ENCODE data around the gene PHF19.

The PHF19 gene

DNA sequence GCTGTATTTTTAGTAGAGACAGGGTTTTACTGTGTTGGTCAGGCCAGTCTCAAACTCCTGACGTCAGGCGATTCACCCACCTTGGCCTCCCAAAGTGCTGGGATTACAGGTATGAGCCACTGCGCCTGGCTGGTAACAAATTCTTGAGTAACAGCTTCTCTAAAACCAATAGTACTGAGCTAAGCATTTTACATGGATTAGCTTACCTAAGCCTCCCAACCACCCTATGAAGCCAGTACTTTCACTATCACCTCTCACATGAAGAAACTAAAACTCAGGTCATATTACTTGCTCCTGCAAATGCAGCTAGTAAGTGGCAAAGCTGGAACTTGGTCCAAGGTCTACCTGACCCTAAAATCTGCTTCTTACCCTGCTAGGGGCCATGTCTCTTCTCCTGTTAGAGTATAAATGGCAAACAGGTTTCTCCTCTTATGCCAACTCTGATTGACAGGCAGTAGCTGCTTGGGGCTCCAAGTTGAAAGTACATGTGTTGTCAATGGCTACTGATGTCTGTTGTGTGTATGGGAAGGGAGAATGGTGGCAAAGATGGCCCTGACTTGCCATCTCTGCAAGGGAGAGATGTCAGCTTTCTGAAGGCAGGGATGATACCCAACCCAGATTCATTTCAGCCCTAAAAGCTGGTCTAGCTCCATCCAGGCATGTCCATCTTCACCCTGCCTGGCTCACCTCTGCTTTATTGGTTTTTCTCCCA lies 4.0 kb downstream of the PHF19 start:
- H2AFZ ChIP-seq (ENCODE audit: low read depth): no peak overlapping the region
- TF ChIP-seq, protein P1, sequence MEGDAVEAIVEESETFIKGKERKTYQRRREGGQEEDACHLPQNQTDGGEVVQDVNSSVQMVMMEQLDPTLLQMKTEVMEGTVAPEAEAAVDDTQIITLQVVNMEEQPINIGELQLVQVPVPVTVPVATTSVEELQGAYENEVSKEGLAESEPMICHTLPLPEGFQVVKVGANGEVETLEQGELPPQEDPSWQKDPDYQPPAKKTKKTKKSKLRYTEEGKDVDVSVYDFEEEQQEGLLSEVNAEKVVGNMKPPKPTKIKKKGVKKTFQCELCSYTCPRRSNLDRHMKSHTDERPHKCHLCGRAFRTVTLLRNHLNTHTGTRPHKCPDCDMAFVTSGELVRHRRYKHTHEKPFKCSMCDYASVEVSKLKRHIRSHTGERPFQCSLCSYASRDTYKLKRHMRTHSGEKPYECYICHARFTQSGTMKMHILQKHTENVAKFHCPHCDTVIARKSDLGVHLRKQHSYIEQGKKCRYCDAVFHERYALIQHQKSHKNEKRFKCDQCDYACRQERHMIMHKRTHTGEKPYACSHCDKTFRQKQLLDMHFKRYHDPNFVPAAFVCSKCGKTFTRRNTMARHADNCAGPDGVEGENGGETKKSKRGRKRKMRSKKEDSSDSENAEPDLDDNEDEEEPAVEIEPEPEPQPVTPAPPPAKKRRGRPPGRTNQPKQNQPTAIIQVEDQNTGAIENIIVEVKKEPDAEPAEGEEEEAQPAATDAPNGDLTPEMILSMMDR (conservative IDR thresholded peaks at IDR 0.05; ENCODE audit: low read depth, low read length): no peak
- peaks cover 73% of the 10 kb centered on the region for H3K4me1 ChIP-seq (ENCODE audit: low read depth, poor library complexity, severe bottlenecking)
- peak overlapping the region; percentile 52 for H3K4me2 ChIP-seq
- H3K36me3 ChIP-seq (ENCODE audit: insufficient read depth): no peaks in the 10 kb centered on the region
- H3K27me3 ChIP-seq (ENCODE audit: insufficient read depth, low read depth): no peaks in the 10 kb centered on the region
- no peak overlapping the region for H3K4me3 ChIP-seq (IDR thresholded peaks at IDR 0.05; ENCODE audit: insufficient read depth, low read depth, low read length)
- peak overlapping the region; percentile 96 for H3K27ac ChIP-seq
- peaks cover 20% of the 10 kb centered on the region; the same call in 1 of the 2 replicates for H3K79me2 ChIP-seq (ENCODE audit: insufficient read depth, low read depth)
- no peak overlapping the region; the same call in 1 of the 2 replicates for H3K9ac ChIP-seq
- H4K20me1 ChIP-seq (ENCODE audit: insufficient read depth): no peaks in the 10 kb centered on the region

DNA sequence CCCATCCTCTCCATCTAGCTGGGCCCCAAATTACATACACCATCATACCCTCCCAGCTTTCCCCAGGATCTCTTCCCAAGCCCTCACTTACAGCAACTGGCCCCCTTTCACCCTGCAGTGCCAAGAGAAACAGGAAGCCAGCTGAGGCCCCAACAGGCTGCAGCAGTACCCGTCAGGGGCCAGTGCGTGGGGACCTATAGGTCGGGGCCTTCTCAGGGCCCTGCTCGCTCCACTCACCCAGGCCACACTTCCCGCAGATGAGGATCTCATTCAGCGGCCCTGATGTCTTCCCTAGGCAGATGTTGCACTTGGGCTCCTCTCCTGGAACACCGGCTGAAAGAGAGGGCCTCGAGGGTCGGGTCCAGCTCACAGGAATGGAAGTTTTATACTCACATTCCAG lies 6.8 kb downstream of the PHF19 start:
- H3K4me3 ChIP-seq (IDR thresholded peaks at IDR 0.05; ENCODE audit: insufficient read depth, low read depth, low read length): no peak overlapping the region
- no peaks in the 10 kb centered on the region for H4K20me1 ChIP-seq (ENCODE audit: insufficient read depth)
- no peaks in the 10 kb centered on the region for H3K36me3 ChIP-seq (ENCODE audit: insufficient read depth)
- H3K9ac ChIP-seq: no peak overlapping the region
- no peaks in the 10 kb centered on the region for H3K27me3 ChIP-seq (ENCODE audit: insufficient read depth, low read depth)
- no peak overlapping the region for H2AFZ ChIP-seq (ENCODE audit: low read depth)
- no peak overlapping the region for H3K4me2 ChIP-seq
- peaks cover 13% of the 10 kb centered on the region; the same call in 1 of the 2 replicates for H3K79me2 ChIP-seq (ENCODE audit: insufficient read depth, low read depth)
- H3K27ac ChIP-seq: no peak overlapping the region
- peaks cover 67% of the 10 kb centered on the region for H3K4me1 ChIP-seq (ENCODE audit: low read depth, poor library complexity, severe bottlenecking)
- TF ChIP-seq, protein P1 (conservative IDR thresholded peaks at IDR 0.05; ENCODE audit: low read depth, low read length): no peak

DNA sequence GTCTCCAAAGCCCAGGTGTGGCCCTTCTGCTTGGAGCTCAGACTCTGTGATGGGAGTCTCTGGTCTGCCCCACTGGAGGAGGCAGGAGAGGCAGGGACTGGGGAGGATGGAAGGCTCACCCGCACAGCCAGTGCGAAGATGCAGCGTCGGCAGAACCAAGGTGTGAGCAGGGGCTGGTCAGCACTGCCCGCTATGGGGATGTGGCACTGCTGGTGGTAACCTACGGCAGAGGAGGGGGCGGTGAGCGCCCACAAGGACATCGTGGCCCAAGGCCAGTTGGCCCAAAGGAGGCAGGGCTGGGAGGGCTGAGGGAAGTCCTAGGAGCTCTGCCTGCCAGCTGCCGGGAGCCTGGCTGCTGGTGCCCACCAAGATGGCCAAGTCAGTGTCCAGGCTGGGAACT lies 7.3 kb downstream of the PHF19 start:
- Histone ChIP-seq H3K9ac (no peak overlapping the region), H3K4me2 (no peak overlapping the region)

DNA sequence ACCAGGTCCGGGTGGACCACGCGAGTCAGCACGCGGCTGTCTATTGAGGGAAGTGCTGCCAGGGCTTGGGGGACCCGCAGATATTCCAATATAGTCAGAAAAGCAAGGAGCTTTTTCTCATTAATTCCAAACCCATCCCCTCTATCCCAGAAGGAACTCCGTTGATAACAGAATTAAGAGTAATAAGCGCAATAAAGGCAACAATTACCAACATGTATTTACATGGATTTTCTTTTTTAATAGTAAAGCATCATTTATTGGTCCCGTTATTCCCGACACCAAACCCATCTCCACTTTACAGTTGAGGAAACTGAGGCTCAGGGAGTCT lies 7.7 kb downstream of the PHF19 start:
- peak overlapping the region; percentile 49 for H3K4me2 ChIP-seq
- no peak overlapping the region for H2AFZ ChIP-seq (ENCODE audit: low read depth)
- H3K27me3 ChIP-seq (ENCODE audit: insufficient read depth, low read depth): no peaks in the 10 kb centered on the region
- peaks cover 4% of the 10 kb centered on the region; the same call in 1 of the 2 replicates for H3K79me2 ChIP-seq (ENCODE audit: insufficient read depth, low read depth)
- H3K27ac ChIP-seq: no peak overlapping the region
- peaks cover 58% of the 10 kb centered on the region for H3K4me1 ChIP-seq (ENCODE audit: low read depth, poor library complexity, severe bottlenecking)
- TF ChIP-seq, protein P1 (conservative IDR thresholded peaks at IDR 0.05; ENCODE audit: low read depth, low read length): no peak
- no peaks in the 10 kb centered on the region for H4K20me1 ChIP-seq (ENCODE audit: insufficient read depth)
- no peaks in the 10 kb centered on the region for H3K36me3 ChIP-seq (ENCODE audit: insufficient read depth)
- no peak overlapping the region for H3K4me3 ChIP-seq (IDR thresholded peaks at IDR 0.05; ENCODE audit: insufficient read depth, low read depth, low read length)
- no peak overlapping the region for H3K9ac ChIP-seq

More for the DNA sequence above, 7.3 kb downstream of the PHF19 start:
- H3K79me2 ChIP-seq (ENCODE audit: insufficient read depth, low read depth): peaks cover 8% of the 10 kb centered on the region; the same call in 1 of the 2 replicates
- no peak overlapping the region for H2AFZ ChIP-seq (ENCODE audit: low read depth)
- TF ChIP-seq, protein P1 (conservative IDR thresholded peaks at IDR 0.05; ENCODE audit: low read depth, low read length): no peak
- H3K27ac ChIP-seq: no peak overlapping the region
- H4K20me1 ChIP-seq (ENCODE audit: insufficient read depth): no peaks in the 10 kb centered on the region
- H3K4me1 ChIP-seq (ENCODE audit: low read depth, poor library complexity, severe bottlenecking): peaks cover 63% of the 10 kb centered on the region
- H3K27me3 ChIP-seq (ENCODE audit: insufficient read depth, low read depth): no peaks in the 10 kb centered on the region
- no peaks in the 10 kb centered on the region for H3K36me3 ChIP-seq (ENCODE audit: insufficient read depth)
- H3K4me3 ChIP-seq (IDR thresholded peaks at IDR 0.05; ENCODE audit: insufficient read depth, low read depth, low read length): no peak overlapping the region

Measured in KMS-11 (cell line).